ENCODE data around the gene NFYC. TPM values are rescaled to one million over a fixed set of nuclear protein-coding genes. Genes with fewer than 3 reads are reported as not detected.
A peak's percentile ranks its signal among the peaks of the same experiment; 100 is the strongest.

Gene NFYC
- total RNA-seq, 1 experiment from 2014 or later = 46.5 TPM

DNA sequence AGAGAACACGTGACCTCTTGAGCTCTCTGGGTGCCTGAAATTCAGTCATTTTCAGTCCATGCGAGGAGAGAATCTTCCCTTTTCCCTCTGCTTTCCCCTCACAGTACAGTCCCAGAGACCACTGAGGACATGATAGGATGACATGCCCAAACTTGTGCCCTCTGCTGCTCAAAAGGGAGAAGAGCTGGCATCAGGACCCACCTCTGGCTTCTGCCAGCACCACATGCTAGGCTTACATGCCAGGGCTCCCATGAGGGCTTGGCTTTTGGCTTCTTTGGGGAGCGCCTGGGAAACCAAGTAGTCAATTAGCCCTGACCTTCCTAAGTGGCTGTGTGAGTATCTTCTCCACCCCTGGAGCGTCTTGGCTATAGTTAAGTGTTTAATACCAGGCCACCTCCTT lies 78.3 kb downstream of the NFYC start:
- Mint-ChIP-seq H3K27me3 (ENCODE audit: low read depth) (no peaks in the 10 kb centered on the region), H3K4me1 (peaks cover 42% of the 10 kb centered on the region), H3K4me3 (no peak overlapping the region), H3K27ac (peak overlapping the region; percentile 84), H3K36me3 (peaks cover 53% of the 10 kb centered on the region), H3K9me3 (no peaks in the 10 kb centered on the region)
- no peak for DNase-seq (ENCODE audit: low spot score)
- TF ChIP-seq, protein P1, sequence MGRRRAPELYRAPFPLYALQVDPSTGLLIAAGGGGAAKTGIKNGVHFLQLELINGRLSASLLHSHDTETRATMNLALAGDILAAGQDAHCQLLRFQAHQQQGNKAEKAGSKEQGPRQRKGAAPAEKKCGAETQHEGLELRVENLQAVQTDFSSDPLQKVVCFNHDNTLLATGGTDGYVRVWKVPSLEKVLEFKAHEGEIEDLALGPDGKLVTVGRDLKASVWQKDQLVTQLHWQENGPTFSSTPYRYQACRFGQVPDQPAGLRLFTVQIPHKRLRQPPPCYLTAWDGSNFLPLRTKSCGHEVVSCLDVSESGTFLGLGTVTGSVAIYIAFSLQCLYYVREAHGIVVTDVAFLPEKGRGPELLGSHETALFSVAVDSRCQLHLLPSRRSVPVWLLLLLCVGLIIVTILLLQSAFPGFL (CRISPR knock-in tag; IDR thresholded peaks at IDR 0.05; ENCODE audit: borderline replicate concordance) = no peak
- TF ChIP-seq, protein P2, sequence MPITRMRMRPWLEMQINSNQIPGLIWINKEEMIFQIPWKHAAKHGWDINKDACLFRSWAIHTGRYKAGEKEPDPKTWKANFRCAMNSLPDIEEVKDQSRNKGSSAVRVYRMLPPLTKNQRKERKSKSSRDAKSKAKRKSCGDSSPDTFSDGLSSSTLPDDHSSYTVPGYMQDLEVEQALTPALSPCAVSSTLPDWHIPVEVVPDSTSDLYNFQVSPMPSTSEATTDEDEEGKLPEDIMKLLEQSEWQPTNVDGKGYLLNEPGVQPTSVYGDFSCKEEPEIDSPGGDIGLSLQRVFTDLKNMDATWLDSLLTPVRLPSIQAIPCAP (CRISPR knock-in tag; IDR thresholded peaks at IDR 0.05) = no peak
- TF ChIP-seq, protein P3, sequence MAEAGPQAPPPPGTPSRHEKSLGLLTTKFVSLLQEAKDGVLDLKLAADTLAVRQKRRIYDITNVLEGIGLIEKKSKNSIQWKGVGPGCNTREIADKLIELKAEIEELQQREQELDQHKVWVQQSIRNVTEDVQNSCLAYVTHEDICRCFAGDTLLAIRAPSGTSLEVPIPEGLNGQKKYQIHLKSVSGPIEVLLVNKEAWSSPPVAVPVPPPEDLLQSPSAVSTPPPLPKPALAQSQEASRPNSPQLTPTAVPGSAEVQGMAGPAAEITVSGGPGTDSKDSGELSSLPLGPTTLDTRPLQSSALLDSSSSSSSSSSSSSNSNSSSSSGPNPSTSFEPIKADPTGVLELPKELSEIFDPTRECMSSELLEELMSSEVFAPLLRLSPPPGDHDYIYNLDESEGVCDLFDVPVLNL (CRISPR knock-in tag; IDR thresholded peaks at IDR 0.05; ENCODE audit: borderline replicate concordance, low read depth) = no peak
- TF ChIP-seq, protein P4, sequence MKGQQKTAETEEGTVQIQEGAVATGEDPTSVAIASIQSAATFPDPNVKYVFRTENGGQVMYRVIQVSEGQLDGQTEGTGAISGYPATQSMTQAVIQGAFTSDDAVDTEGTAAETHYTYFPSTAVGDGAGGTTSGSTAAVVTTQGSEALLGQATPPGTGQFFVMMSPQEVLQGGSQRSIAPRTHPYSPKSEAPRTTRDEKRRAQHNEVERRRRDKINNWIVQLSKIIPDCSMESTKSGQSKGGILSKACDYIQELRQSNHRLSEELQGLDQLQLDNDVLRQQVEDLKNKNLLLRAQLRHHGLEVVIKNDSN (CRISPR knock-in tag; IDR thresholded peaks at IDR 0.05) = no peak
- TF ChIP-seq GABPB1 (CRISPR knock-in tag; IDR thresholded peaks at IDR 0.05) = no peak
- TF ChIP-seq ZNF396 (CRISPR knock-in tag; IDR thresholded peaks at IDR 0.05; ENCODE audit: borderline replicate concordance) = no peak
- TF ChIP-seq ZNF138 (CRISPR knock-in tag; conservative IDR thresholded peaks at IDR 0.05) = no peak
- TF ChIP-seq, protein P5, sequence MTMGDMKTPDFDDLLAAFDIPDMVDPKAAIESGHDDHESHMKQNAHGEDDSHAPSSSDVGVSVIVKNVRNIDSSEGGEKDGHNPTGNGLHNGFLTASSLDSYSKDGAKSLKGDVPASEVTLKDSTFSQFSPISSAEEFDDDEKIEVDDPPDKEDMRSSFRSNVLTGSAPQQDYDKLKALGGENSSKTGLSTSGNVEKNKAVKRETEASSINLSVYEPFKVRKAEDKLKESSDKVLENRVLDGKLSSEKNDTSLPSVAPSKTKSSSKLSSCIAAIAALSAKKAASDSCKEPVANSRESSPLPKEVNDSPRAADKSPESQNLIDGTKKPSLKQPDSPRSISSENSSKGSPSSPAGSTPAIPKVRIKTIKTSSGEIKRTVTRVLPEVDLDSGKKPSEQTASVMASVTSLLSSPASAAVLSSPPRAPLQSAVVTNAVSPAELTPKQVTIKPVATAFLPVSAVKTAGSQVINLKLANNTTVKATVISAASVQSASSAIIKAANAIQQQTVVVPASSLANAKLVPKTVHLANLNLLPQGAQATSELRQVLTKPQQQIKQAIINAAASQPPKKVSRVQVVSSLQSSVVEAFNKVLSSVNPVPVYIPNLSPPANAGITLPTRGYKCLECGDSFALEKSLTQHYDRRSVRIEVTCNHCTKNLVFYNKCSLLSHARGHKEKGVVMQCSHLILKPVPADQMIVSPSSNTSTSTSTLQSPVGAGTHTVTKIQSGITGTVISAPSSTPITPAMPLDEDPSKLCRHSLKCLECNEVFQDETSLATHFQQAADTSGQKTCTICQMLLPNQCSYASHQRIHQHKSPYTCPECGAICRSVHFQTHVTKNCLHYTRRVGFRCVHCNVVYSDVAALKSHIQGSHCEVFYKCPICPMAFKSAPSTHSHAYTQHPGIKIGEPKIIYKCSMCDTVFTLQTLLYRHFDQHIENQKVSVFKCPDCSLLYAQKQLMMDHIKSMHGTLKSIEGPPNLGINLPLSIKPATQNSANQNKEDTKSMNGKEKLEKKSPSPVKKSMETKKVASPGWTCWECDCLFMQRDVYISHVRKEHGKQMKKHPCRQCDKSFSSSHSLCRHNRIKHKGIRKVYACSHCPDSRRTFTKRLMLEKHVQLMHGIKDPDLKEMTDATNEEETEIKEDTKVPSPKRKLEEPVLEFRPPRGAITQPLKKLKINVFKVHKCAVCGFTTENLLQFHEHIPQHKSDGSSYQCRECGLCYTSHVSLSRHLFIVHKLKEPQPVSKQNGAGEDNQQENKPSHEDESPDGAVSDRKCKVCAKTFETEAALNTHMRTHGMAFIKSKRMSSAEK (CRISPR knock-in tag; IDR thresholded peaks at IDR 0.05; ENCODE audit: borderline replicate concordance) = no peak
- TF ChIP-seq, protein P6, sequence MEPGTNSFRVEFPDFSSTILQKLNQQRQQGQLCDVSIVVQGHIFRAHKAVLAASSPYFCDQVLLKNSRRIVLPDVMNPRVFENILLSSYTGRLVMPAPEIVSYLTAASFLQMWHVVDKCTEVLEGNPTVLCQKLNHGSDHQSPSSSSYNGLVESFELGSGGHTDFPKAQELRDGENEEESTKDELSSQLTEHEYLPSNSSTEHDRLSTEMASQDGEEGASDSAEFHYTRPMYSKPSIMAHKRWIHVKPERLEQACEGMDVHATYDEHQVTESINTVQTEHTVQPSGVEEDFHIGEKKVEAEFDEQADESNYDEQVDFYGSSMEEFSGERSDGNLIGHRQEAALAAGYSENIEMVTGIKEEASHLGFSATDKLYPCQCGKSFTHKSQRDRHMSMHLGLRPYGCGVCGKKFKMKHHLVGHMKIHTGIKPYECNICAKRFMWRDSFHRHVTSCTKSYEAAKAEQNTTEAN (CRISPR knock-in tag; IDR thresholded peaks at IDR 0.05) = no peak
- TF ChIP-seq, protein P7, sequence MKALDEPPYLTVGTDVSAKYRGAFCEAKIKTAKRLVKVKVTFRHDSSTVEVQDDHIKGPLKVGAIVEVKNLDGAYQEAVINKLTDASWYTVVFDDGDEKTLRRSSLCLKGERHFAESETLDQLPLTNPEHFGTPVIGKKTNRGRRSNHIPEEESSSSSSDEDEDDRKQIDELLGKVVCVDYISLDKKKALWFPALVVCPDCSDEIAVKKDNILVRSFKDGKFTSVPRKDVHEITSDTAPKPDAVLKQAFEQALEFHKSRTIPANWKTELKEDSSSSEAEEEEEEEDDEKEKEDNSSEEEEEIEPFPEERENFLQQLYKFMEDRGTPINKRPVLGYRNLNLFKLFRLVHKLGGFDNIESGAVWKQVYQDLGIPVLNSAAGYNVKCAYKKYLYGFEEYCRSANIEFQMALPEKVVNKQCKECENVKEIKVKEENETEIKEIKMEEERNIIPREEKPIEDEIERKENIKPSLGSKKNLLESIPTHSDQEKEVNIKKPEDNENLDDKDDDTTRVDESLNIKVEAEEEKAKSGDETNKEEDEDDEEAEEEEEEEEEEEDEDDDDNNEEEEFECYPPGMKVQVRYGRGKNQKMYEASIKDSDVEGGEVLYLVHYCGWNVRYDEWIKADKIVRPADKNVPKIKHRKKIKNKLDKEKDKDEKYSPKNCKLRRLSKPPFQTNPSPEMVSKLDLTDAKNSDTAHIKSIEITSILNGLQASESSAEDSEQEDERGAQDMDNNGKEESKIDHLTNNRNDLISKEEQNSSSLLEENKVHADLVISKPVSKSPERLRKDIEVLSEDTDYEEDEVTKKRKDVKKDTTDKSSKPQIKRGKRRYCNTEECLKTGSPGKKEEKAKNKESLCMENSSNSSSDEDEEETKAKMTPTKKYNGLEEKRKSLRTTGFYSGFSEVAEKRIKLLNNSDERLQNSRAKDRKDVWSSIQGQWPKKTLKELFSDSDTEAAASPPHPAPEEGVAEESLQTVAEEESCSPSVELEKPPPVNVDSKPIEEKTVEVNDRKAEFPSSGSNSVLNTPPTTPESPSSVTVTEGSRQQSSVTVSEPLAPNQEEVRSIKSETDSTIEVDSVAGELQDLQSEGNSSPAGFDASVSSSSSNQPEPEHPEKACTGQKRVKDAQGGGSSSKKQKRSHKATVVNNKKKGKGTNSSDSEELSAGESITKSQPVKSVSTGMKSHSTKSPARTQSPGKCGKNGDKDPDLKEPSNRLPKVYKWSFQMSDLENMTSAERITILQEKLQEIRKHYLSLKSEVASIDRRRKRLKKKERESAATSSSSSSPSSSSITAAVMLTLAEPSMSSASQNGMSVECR (CRISPR knock-in tag; IDR thresholded peaks at IDR 0.05; ENCODE audit: borderline replicate concordance) = no peak
- TF ChIP-seq, protein P8, sequence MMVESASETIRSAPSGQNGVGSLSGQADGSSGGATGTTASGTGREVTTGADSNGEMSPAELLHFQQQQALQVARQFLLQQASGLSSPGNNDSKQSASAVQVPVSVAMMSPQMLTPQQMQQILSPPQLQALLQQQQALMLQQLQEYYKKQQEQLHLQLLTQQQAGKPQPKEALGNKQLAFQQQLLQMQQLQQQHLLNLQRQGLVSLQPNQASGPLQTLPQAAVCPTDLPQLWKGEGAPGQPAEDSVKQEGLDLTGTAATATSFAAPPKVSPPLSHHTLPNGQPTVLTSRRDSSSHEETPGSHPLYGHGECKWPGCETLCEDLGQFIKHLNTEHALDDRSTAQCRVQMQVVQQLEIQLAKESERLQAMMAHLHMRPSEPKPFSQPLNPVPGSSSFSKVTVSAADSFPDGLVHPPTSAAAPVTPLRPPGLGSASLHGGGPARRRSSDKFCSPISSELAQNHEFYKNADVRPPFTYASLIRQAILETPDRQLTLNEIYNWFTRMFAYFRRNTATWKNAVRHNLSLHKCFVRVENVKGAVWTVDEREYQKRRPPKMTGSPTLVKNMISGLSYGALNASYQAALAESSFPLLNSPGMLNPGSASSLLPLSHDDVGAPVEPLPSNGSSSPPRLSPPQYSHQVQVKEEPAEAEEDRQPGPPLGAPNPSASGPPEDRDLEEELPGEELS (CRISPR knock-in tag; IDR thresholded peaks at IDR 0.05) = no peak
- TF ChIP-seq, protein P9, sequence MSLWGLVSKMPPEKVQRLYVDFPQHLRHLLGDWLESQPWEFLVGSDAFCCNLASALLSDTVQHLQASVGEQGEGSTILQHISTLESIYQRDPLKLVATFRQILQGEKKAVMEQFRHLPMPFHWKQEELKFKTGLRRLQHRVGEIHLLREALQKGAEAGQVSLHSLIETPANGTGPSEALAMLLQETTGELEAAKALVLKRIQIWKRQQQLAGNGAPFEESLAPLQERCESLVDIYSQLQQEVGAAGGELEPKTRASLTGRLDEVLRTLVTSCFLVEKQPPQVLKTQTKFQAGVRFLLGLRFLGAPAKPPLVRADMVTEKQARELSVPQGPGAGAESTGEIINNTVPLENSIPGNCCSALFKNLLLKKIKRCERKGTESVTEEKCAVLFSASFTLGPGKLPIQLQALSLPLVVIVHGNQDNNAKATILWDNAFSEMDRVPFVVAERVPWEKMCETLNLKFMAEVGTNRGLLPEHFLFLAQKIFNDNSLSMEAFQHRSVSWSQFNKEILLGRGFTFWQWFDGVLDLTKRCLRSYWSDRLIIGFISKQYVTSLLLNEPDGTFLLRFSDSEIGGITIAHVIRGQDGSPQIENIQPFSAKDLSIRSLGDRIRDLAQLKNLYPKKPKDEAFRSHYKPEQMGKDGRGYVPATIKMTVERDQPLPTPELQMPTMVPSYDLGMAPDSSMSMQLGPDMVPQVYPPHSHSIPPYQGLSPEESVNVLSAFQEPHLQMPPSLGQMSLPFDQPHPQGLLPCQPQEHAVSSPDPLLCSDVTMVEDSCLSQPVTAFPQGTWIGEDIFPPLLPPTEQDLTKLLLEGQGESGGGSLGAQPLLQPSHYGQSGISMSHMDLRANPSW (CRISPR knock-in tag; conservative IDR thresholded peaks at IDR 0.05; ENCODE audit: low read depth) = no peak
- no peak for TF ChIP-seq NR3C1 (CRISPR knock-in tag; conservative IDR thresholded peaks at IDR 0.05; ENCODE audit: low read depth)
- no peak for TF ChIP-seq SP1 (CRISPR knock-in tag; conservative IDR thresholded peaks at IDR 0.05)
- no peak for TF ChIP-seq ZNF232 (CRISPR knock-in tag; IDR thresholded peaks at IDR 0.05)
- no peak for TF ChIP-seq FOXP1 (CRISPR knock-in tag; IDR thresholded peaks at IDR 0.05; ENCODE audit: borderline replicate concordance)
- ChIA-PET CTCF (interaction anchor here (0.5 to 2.2 kb wide), 6 partner anchors 12 to 145 kb away, joined by 4 to 15 read pairs (median 6); no protein-coding TSS in a partner anchor), POLR2A (no interaction called here)
- ATAC-seq = no peak
